HAP-1 (cell line): ENCODE data around the gene PDXDC1.
"Not testable (repeated sequence)": the region's sequence is repeated elsewhere in the genome, so short reads cannot be mapped to it uniquely, and the experiment has no call there.

Experiments used
- DNase-seq, 2 experiments: peaks; one replicate each; pipeline ENCODE4 v3.0.0-alpha.2; 2016 to 2020; ENCODE audit warnings: low spot score in 2 of 2
- H3K27me3 ChIP-seq: fragments of 250-450 bp; sonication (Bioruptor Pico); 2 replicates; pipeline ENCODE4 v1.5.1; 2020; ENCODE audit warnings: low read depth, mild to moderate bottlenecking, moderate library complexity
- H3K36me3 ChIP-seq: fragments of 250-450 bp; sonication (Bioruptor Pico); replicated peaks from 2 replicates; pipeline ENCODE4 v1.5.1; 2020; ENCODE audit warnings: mild to moderate bottlenecking
- H3K4me1 ChIP-seq: fragments of 250-450 bp; sonication (Bioruptor Pico); 2 replicates; pipeline ENCODE4 v1.5.1; 2020; ENCODE audit warnings: mild to moderate bottlenecking
- H3K4me3 ChIP-seq: fragments of 250-450 bp; sonication (Bioruptor Pico); 2 replicates; pipeline ENCODE4 v1.5.1; 2020; ENCODE audit warnings: mild to moderate bottlenecking, moderate library complexity
- H3K9me3 ChIP-seq: fragments of 250-450 bp; sonication (Bioruptor Pico); 2 replicates; pipeline ENCODE4 v1.5.1; 2020; ENCODE audit warnings: mild to moderate bottlenecking, moderate library complexity
- in situ Hi-C: fragments of 300-500 bp; cut with MboI; formaldehyde crosslinking; loops from 3 replicates; pipeline ENCODE4 v1.14.3; 2020; ENCODE audit warnings: low sequenced_read_pairs, inconsistent platforms, mixed read lengths

Gene PDXDC1

DNA sequence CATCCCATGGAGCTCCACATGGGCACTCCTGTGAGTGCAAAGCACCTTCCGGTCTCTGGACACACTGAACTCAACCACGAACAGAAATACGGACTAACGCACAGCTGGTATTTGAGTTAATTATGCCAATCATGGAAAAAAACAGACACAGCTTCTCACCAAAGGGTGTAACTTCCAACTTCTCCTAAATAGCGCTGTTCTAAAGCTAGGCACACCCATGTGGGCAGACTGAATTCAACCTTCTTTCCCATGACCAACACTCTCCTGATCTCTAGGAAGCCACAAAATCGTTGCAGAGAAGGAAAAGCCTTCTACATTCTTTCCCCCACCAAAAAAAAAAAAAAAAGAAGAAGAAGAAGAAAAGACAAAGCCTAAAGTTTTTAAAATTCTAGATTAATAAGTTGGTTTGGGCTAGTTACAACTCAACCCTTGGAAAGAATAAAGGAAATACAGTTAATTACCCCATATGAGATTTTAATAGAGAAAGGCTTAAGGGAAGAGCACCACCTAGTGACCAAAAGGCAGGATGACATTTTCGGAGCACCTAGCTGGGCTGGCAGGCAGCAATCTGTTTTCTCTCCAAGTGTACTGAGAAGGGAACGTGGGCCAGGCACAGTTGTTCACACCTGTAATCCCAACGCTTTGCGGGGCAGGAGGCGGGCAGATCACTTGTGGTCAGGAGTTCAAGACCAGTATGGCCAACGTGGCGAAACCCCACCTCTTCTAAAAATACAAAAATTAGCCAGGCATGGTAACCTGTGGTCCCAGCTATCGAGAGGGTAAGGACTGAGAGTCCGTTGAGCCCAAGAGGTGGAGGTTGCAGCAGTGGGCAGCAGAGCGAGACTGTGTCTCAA lies 97.3 kb downstream of the PDXDC1 start:
- in situ Hi-C loops, H3K4me1 ChIP-seq, H3K4me3 ChIP-seq, DNase-seq, H3K9me3 ChIP-seq, H3K27me3 ChIP-seq: not testable (repeated sequence)
- peaks cover 63% of the 10 kb centered on the region for H3K36me3 ChIP-seq

DNA sequence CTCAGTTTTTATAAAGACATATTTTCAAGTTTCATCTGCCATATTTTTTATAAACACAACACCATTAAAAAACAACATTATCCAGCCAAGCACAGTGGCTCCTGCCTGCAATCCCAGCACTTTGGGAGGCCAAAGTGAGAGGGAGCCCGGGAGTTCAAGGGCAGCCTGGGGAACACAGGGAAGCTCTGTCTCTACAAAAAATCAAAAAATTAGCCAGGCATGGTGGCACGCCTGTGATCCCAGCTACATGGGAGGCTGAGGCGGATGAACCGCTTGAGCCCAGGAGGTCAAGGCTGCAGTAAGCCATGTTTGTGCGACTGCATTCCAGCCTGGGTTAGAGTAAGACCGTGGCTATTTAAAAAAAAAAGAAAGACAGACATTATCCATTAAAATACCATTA lies 98.3 kb downstream of the PDXDC1 start:
- Histone ChIP-seq H3K36me3 (peaks cover 70% of the 10 kb centered on the region), H3K4me1 (no peaks in the 10 kb centered on the region), H3K4me3 (no peak overlapping the region), H3K27me3 (no peaks in the 10 kb centered on the region), H3K9me3 (no peaks in the 10 kb centered on the region)
- no peak for DNase-seq
- in situ Hi-C loops = no loop called here

DNA sequence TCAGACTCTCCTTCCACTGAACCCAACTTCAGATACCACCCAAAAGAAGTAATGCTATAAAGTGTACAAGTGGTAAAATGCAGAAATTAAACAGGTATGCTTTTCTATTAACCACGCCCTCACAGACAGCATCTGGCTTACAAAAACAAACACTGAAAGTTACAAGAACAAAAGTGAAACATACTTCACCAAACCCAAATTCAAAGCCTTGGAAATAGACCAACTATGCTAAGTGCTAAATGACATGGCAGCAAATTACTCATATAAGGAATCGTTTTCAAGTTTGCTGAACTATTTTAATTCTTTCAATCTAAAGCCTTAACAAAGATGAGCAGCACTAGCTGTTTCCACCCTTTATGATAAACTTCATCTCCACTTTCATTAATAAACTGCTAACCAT lies 101.3 kb downstream of the PDXDC1 start:
- in situ Hi-C loops, H3K4me1 ChIP-seq: not testable (repeated sequence)

DNA sequence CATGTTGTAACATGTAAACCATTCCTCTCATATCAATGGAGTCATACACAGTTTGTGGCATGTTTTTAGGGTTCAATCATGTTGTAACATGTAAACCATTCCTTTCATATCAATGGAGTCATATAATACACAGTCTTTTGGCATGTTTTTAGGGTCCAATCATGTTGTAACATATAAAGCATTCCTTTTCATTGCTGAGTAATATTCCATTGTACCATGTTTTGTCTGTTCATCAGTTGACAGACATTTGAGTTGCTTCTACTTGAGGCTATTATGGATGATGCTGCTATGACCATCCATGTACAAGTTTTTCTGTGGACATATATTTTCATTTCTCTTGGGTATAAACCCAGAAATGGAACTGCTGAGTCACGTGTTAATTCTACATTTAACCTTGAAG lies 106.1 kb downstream of the PDXDC1 start:
- in situ Hi-C loops, H3K4me3 ChIP-seq, H3K27me3 ChIP-seq, DNase-seq, H3K9me3 ChIP-seq, H3K4me1 ChIP-seq: not testable (repeated sequence)
- H3K36me3 ChIP-seq = peaks cover 33% of the 10 kb centered on the region

More for the DNA sequence above, 101.3 kb downstream of the PDXDC1 start:
- H3K9me3 ChIP-seq, H3K4me3 ChIP-seq, H3K27me3 ChIP-seq, DNase-seq: not testable (repeated sequence)
- H3K36me3 ChIP-seq = peaks cover 57% of the 10 kb centered on the region

DNA sequence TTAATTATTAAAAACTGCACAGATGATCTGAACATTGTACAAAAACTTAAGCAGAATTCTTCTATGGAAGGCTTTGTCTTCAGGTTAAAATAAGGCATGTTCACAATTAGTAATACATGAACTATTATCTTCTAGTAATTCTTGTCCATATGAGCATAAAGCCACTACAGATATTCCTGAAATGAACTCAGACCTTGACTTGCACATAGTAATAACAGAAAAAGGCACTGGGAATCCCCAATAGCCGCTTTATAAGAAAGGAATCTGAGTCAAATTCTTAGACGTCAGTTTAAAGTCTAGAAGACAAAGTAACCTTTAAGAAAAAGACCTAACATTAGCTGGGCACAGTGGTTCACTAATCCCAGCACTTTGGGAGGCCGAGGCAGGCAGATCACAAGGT lies 108.0 kb downstream of the PDXDC1 start:
- DNase-seq, H3K4me3 ChIP-seq, H3K27me3 ChIP-seq, in situ Hi-C loops, H3K9me3 ChIP-seq, H3K4me1 ChIP-seq: not testable (repeated sequence)
- peaks cover 30% of the 10 kb centered on the region for H3K36me3 ChIP-seq

DNA sequence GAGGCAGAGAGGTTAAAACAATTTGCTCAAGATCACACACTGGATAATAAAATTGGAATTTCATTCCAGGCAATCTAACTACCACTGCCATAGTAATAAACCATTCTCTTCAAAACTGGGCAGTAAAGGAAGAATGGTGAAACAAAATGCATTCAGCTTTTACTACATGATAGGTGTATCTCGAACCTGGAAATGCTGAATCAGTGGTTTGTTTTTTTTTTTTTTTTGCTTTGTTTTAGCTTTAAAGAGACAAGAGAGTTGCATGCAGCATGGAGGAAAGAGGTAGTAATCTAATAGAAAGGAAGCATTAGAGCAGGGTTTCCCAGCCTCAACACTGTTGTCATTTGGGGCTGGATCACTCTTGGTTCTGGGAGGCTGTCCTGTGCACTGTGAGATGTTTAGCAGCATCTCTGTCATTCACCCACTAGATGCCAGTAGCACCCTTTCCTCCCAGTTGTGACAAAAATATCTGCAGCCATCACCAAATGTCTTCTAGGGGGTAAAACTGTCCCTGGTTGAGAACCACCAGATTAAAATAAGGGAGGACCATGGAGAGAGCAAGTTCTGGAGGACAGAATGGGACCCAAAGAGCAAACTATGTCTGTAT lies 115.9 kb downstream of the PDXDC1 start:
- in situ Hi-C loops, H3K9me3 ChIP-seq, H3K4me1 ChIP-seq, H3K4me3 ChIP-seq, DNase-seq, H3K27me3 ChIP-seq: not testable (repeated sequence)
- peaks cover 28% of the 10 kb centered on the region for H3K36me3 ChIP-seq

DNA sequence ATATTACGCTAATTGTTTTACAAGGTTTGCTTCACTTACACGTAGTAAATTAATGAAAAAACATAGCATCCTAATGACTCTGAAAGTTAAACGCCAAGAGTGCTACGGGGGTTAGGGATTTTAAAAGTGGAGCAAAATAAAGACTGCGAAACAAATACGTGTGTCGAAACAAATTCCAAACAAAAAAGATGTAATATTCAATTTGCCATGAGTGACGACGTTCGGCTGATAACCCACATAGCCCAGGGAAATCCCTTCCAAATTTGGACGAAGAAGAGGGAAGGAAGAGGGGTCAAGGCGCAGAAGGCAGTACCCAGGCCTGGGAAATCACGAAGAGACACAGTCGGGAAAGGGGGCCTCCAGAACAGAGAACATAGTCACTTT lies 118.7 kb downstream of the PDXDC1 start:
- in situ Hi-C loops, H3K4me1 ChIP-seq, H3K27me3 ChIP-seq, H3K9me3 ChIP-seq, DNase-seq: not testable (repeated sequence)
- Histone ChIP-seq H3K4me3 (peak overlapping the region; percentile 62), H3K36me3 (peaks cover 18% of the 10 kb centered on the region)

DNA sequence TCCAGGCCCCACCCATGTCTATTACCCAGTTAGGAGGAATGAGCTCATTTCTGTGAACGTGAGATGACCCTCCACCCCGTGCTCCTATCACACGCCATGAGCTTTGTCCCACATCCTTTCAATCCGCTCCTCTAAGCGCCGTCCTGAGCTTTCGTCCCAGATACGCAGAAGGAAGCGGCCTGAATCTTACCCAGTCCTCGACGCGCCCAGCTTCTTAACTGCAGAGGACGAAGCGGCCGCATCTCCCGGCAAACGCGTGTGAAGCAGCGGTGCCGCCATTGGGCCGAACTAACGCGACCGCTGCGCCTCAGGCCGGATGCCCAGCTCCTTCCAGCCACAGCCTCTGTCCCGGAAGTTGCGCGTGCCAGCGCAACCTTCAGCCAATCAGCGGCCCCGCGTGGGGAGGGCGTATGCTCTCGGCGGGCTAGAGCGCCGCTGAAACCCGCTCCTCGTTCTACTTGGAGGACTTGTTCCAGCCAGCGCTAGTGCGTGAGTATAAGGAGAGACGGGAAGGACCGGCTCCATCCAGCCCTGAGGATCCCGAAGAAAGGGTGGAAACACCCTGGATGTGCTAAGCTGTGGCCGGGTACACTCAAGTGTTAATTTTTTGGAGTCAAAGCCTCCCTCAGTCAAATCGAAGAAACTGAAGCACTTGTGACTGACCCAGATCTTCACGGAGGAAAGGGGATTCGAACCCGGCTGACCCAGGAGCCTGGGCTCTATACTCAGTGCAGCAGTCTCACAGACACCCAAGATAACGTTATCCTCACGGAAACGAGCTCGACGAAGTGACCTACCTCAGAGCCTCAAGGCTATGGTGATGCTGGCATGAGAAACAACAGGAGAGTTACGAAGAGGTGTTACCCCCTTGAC lies 119.4 kb downstream of the PDXDC1 start, which contains the start of gene RRN3:
Gene RRN3 (minus strand): TSS at position 318 of the 873 bp plus-strand sequence. CDS start 39 bp downstream, at position 279.
- Histone ChIP-seq H3K4me3 (peak within 1 kb of the TSS; percentile 62), H3K36me3 (peaks cover 18% of the 10 kb centered on the region)
- in situ Hi-C loops, H3K4me1 ChIP-seq, H3K9me3 ChIP-seq, H3K27me3 ChIP-seq: not testable (repeated sequence)
- peak; percentile 88 to 95 for DNase-seq

DNA sequence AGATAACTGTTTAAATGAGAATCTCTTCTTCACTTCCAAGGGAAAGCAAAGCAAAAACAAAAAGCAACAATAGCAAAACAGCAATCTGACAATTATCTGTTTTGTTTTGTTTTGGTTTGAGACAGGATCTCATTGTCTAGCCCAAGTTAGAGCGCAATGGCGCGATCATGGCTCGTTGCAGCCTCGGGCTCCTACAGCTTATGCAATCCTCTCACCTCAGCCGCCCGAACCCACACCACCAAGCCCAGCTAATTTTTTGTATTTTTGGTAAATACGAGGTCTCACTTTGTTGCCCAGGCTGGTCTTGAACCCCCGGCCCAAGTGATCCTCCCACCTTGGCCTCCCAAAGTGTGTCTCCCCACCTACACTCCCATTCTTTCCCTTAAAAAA lies 121.8 kb downstream of the PDXDC1 start:
- H3K4me3 ChIP-seq, H3K4me1 ChIP-seq, H3K9me3 ChIP-seq, H3K36me3 ChIP-seq, H3K27me3 ChIP-seq, in situ Hi-C loops: not testable (repeated sequence)
- DNase-seq = peak in 1 of 2 experiments; percentile 16

DNA sequence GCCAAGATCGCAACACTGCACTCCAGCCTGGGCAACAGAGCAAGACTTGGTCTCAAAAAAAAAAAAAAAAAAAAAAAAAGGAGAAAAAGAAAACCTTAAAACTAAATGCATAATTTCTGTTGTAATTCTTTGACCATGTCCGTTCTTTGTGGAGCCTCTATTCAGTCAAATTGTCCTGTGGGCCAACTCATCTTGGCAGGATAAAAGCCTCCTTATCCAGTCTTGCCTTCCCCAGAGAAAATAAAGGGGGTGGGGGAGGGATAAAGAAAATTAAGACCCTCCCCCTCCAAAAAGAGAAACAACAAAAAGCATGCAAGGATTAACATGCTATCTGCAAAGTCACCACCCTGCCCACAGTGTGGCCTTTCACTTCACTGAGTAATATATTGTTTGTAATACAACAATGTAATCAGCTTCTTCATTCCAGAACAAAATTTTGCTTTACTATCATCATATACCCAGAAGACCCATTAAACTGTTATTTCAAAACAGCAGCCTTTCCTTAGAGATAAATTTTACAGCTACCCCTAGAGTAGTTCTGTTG lies 124.6 kb downstream of the PDXDC1 start:
- H3K27me3 ChIP-seq, H3K36me3 ChIP-seq, H3K4me1 ChIP-seq, DNase-seq, in situ Hi-C loops, H3K4me3 ChIP-seq, H3K9me3 ChIP-seq: not testable (repeated sequence)

DNA sequence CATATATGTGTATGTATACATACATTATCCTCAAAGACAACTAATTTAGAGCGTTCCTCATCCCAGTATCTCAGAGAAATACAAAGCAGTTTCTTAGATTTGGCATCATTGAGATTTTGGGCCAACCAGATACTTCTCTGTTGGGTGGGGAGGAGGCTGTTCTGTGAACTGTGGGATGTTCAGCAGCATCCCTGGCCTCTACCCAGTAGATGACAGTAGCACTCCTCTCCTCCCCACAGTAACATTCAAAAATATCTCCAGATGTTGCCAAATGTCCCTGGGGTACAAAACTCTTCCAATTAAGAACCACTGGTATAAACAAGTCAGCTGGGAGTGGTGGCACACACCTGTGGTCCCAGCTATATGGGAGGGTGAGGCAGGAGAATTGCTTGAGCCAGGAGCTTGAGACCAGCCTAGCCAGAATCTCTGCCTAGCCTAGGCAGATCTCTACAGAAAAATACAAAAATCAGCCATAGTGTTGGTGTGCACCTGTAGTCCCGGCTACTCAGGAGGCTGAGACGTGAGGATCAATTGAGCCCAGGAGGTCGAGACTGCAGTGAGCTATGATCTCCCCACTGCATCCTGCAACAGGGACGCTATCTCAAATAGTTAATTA lies 125.7 kb downstream of the PDXDC1 start:
- H3K4me1 ChIP-seq, H3K9me3 ChIP-seq, DNase-seq, H3K36me3 ChIP-seq, H3K4me3 ChIP-seq, in situ Hi-C loops, H3K27me3 ChIP-seq: not testable (repeated sequence)

DNA sequence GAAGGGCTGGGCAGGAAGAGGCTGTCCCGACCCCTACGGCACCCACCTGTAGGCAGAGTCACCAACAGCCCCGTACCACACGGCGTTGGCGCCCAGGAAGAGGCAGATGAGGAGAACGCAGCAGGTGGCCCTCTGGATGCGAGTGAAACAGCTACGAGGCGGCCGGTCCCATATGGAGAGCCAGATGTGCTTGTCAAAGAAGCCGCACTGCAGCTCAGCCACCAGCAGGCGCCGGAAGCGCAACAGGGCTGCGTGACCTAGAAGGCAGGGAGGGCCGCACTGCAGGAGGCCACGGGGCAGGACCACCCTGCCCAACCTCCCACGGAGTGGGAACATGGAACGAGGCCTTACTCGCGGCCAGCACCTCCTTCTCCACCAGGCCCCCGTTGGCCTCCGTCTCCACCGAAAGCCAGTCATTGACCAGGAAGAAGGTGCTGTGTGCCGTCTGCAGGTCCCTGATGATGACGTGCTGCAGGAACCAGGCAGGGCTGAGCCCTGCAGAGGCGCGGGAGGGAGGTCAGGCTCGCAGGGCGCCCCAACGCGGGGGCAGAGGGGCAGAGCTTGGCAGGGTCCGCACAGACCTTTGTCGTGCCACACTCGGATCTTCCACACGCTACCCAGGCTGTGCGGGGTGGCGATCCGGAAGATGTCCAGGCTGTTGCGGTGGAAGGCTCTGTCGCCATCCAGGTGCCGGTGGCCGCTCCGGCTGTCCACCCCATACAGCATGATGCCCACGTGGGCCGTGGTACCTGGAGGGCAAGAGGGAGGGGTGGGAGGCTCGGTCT lies 153.0 kb downstream of the PDXDC1 start:
- DNase-seq, H3K4me3 ChIP-seq, H3K27me3 ChIP-seq, H3K9me3 ChIP-seq, H3K36me3 ChIP-seq, H3K4me1 ChIP-seq, in situ Hi-C loops: not testable (repeated sequence)
